ENCODE results near the gene PFKFB2.

Gene PFKFB2

GRCh38 chr1:207013321-207014085, 39.6 kb upstream of the PFKFB2 start:
- Histone ChIP-seq H3K4me2 (no peak overlapping the region), H4K20me1 (no peaks in the 10 kb centered on the region), H3K9me3 (replicated peaks in 1 of 11) (0 out of 22 replicates have a peak, but pooled peaks cover 0 to under 1% (median 0%) of the 10 kb centered on the region in 11 experiments), H3K4me3 (no peak overlapping the region), H3K4me1 (peaks cover 0 to 10% (median 0%) of the 10 kb centered on the region in 10 experiments; a peak in 1 of 20 replicates), H3K27me3 (no peaks in the 10 kb centered on the region), H3K36me3 (no peaks in the 10 kb centered on the region), H3K27ac (no peak overlapping the region), H3K9ac (no peak overlapping the region)
- no peak for TF ChIP-seq Cebpa-rat (IDR thresholded peaks at IDR 0.05)

DNA sequence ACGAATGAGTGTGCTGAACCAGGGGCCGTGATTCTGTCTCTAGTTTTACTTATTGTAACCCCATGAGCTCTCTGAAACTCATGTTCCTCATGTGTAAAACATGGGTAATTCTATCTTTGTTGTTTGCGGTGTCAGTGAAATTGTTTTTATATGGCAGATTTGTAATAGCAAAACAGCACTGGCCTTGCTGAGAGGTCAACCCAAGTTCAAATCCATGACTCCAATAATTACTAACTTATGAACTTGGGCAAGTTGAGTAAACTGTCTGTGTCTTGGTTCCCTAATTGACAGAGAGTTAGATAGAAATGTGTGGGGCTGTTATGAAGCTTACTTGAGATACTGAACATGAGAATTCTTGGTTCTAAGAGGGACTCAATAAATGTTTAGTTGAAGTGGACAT, 38.3 kb upstream of the PFKFB2 start:
- Histone ChIP-seq H3K9ac (no peak overlapping the region), H3K4me2 (no peak overlapping the region), H3K4me3 (no peak overlapping the region), H3K4me1 (peaks cover 0 to 11% (median 0%) of the 10 kb centered on the region in 10 experiments; a peak in 1 of 20 replicates), H3K9me3 (replicated peaks in 1 of 11) (no peaks in the 10 kb centered on the region), H3K27ac (no peak overlapping the region), H3K36me3 (no peaks in the 10 kb centered on the region), H4K20me1 (no peaks in the 10 kb centered on the region), H3K27me3 (no peaks in the 10 kb centered on the region)
- TF ChIP-seq Cebpa-rat (IDR thresholded peaks at IDR 0.05): no peak

- no peak for TF ChIP-seq Cebpa-rat (IDR thresholded peaks at IDR 0.05)
- H3K27me3 ChIP-seq: no peaks in the 10 kb centered on the region
- H3K9ac ChIP-seq: no peak overlapping the region
- peaks cover 0 to 15% (median 0%) of the 10 kb centered on the region in 10 experiments; a peak in 1 of 20 replicates for H3K4me1 ChIP-seq
- H4K20me1 ChIP-seq: no peaks in the 10 kb centered on the region
- no peak overlapping the region for H3K27ac ChIP-seq
- H3K4me2 ChIP-seq: no peak overlapping the region
- H3K36me3 ChIP-seq: no peaks in the 10 kb centered on the region
- no peak overlapping the region for H3K4me3 ChIP-seq
- no peaks in the 10 kb centered on the region for H3K9me3 ChIP-seq (replicated peaks in 1 of 11)
These were observed 37.3 kb upstream of the PFKFB2 start for GRCh38 chr1:207015791-207016190.

- no peak for TF ChIP-seq Cebpa-rat (IDR thresholded peaks at IDR 0.05)
- Histone ChIP-seq H3K9ac (no peak overlapping the region), H3K27ac (no peak overlapping the region), H3K27me3 (no peaks in the 10 kb centered on the region), H3K4me1 (peaks cover 0 to 16% (median 0%) of the 10 kb centered on the region in 10 experiments; a peak in 1 of 20 replicates), H3K4me2 (no peak overlapping the region), H4K20me1 (no peaks in the 10 kb centered on the region), H3K36me3 (no peaks in the 10 kb centered on the region), H3K9me3 (replicated peaks in 1 of 11) (no peaks in the 10 kb centered on the region), H3K4me3 (no peak overlapping the region)
These were observed 35.2 kb upstream of the PFKFB2 start for GRCh38 chr1:207017615-207018559.

DNA sequence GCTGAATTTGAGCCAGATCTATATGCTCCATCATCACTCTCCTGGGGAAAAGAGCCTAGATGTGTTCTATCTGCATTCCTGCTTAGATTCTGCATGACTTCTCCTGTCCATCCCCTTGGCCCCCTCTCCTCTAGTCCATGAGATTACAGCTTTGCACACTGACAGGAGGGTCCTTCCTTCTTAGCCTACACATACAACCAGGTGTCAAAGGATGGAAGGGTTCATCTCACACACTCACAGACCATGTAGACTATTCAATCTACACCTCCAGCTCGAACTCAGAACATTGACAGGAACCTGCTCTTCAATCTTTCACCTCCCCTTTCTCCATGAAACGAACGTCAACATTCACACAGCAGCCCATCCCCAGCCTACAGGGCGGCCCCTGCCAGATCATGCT, 34.4 kb upstream of the PFKFB2 start:
- no peaks in the 10 kb centered on the region for H4K20me1 ChIP-seq
- no peaks in the 10 kb centered on the region for H3K36me3 ChIP-seq
- no peak overlapping the region for H3K4me3 ChIP-seq
- H3K9ac ChIP-seq: no peak overlapping the region
- no peaks in the 10 kb centered on the region for H3K27me3 ChIP-seq
- H3K4me1 ChIP-seq: peaks cover 0 to 17% (median 0%) of the 10 kb centered on the region in 10 experiments; a peak in 4 of 20 replicates
- no peak for TF ChIP-seq Cebpa-rat (IDR thresholded peaks at IDR 0.05)
- no peaks in the 10 kb centered on the region for H3K9me3 ChIP-seq (replicated peaks in 1 of 11)
- H3K27ac ChIP-seq: no peak overlapping the region
- no peak overlapping the region for H3K4me2 ChIP-seq

GRCh38 chr1:207019161-207019560, 33.9 kb upstream of the PFKFB2 start:
- Histone ChIP-seq H3K9ac (no peak overlapping the region), H3K27ac (no peak overlapping the region), H4K20me1 (no peaks in the 10 kb centered on the region), H3K4me1 (peaks cover 0 to 21% (median 0%) of the 10 kb centered on the region in 10 experiments; a peak in 5 of 20 replicates), H3K27me3 (no peaks in the 10 kb centered on the region), H3K4me3 (no peak overlapping the region), H3K9me3 (replicated peaks in 1 of 11) (no peaks in the 10 kb centered on the region), H3K4me2 (no peak overlapping the region), H3K36me3 (no peaks in the 10 kb centered on the region)
- TF ChIP-seq Cebpa-rat (IDR thresholded peaks at IDR 0.05): no peak

DNA sequence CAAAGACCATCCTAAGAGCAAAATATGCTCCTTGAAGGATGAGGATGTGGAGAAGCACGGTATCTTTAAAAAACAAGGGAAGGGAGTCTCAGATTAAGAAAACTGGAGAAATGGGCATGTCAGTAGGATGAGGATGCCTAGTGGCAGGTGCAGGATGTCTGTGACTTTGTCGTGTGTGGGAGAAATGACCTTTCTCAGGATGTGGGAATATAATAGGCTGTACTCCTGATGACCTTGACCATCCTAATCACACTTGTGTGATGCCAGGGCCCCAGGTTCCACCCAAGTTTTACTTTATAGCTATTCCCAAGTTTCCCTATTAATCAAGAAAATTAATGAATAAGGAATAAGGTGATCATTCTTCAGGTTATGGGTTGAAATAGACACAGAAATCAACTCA, 33.4 kb upstream of the PFKFB2 start:
- no peak for TF ChIP-seq Cebpa-rat (IDR thresholded peaks at IDR 0.05)
- H3K27ac ChIP-seq: no peak overlapping the region
- H3K4me3 ChIP-seq: no peak overlapping the region
- no peaks in the 10 kb centered on the region for H4K20me1 ChIP-seq
- no peak overlapping the region for H3K4me2 ChIP-seq
- no peaks in the 10 kb centered on the region for H3K27me3 ChIP-seq
- no peaks in the 10 kb centered on the region for H3K36me3 ChIP-seq
- H3K9ac ChIP-seq: no peak overlapping the region
- no peaks in the 10 kb centered on the region for H3K9me3 ChIP-seq (replicated peaks in 1 of 11)
- H3K4me1 ChIP-seq: peaks cover 0 to 26% (median 0%) of the 10 kb centered on the region in 10 experiments; a peak in 5 of 20 replicates

DNA sequence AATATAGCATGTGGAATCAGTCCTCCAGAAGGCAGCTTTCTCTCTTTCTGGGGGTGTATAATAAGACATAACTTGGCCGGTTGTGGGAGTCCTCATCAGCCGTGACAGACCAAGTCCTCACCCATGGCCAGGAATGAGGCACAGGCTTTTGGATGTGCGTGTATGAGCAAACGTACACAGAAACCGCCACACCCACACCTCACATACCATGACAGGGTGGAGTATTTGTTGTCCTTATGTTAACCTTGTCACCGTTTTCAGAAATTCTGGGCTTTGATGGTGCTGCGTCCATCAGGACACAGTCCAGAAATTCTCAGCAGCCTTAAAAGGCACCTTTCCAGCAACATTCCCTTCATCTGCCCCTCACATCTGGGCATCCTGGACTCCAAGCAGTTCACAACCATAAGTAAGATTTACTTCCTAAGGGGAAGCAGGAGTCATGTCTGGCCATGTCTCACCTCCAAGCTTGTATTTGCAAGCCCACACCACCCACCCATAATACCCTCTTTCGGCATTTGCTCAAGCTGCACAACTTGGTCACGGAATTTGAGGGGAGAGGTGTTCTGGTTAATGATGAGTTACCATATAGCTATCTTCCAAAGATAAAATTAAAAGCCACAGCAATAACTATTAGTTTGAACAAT, 32.9 kb upstream of the PFKFB2 start:
- Histone ChIP-seq H3K4me1 (peaks cover 0 to 30% (median 0%) of the 10 kb centered on the region in 10 experiments; a peak in 5 of 20 replicates), H3K9me3 (replicated peaks in 1 of 11) (no peaks in the 10 kb centered on the region), H4K20me1 (no peaks in the 10 kb centered on the region), H3K4me2 (peak overlapping the region in 1 of 11 experiments; percentile 9; a peak in 1 of 22 replicates), H3K27me3 (no peaks in the 10 kb centered on the region), H3K9ac (no peak overlapping the region), H3K4me3 (no peak overlapping the region), H3K36me3 (no peaks in the 10 kb centered on the region), H3K27ac (no peak overlapping the region)
- TF ChIP-seq Cebpa-rat (IDR thresholded peaks at IDR 0.05): no peak

GRCh38 chr1:207020709-207021107, 32.4 kb upstream of the PFKFB2 start:
- H3K4me1 ChIP-seq: peaks cover 0 to 35% (median 0%) of the 10 kb centered on the region in 10 experiments; a peak in 5 of 20 replicates
- peak overlapping the region in 1 of 11 experiments; percentile 9; a peak in 1 of 22 replicates for H3K4me2 ChIP-seq
- no peaks in the 10 kb centered on the region for H3K36me3 ChIP-seq
- no peak overlapping the region for H3K9ac ChIP-seq
- H3K9me3 ChIP-seq (replicated peaks in 1 of 11): no peaks in the 10 kb centered on the region
- no peak overlapping the region for H3K27ac ChIP-seq
- H4K20me1 ChIP-seq: no peaks in the 10 kb centered on the region
- H3K27me3 ChIP-seq: no peaks in the 10 kb centered on the region
- H3K4me3 ChIP-seq: no peak overlapping the region
- TF ChIP-seq Cebpa-rat (IDR thresholded peaks at IDR 0.05): no peak

Data from BLaER1 treated with 17β-estradiol and CSF1 and Interleukin-3, amounts not matched to agents 10 nM and 100 nM (cell line).